Embryonic facial prominence (tissue), 1 donor: ENCODE data around the gene TMPRSS13.
"Not testable (repeated sequence)": the region's sequence is repeated elsewhere in the genome, so short reads cannot be mapped to it uniquely, and the experiment has no call there.

Experiments
- DNase-seq: peaks from one replicate; pipeline ENCODE4 v3.0.0-alpha.2; 2016; ENCODE audit errors: extremely low spot score

Gene TMPRSS13

GRCh38 chr11:117931331-117931950, 2.2 kb upstream of the TMPRSS13 start:
- no peak for DNase-seq

- no peak for DNase-seq
Observed at GRCh38 chr11:117930668-117931330, 1.6 kb upstream of the TMPRSS13 start.

GRCh38 chr11:117929916-117930570, 841 bp upstream of the TMPRSS13 start:
- no peak for DNase-seq

- no peak for DNase-seq
Observed at GRCh38 chr11:117928446-117929141, 608 bp downstream of the TMPRSS13 start.

GRCh38 chr11:117927926-117928325, 1.3 kb downstream of the TMPRSS13 start:
- DNase-seq: no peak

- not testable (repeated sequence) for DNase-seq
Observed at GRCh38 chr11:117926166-117926565, 3.0 kb downstream of the TMPRSS13 start.

GRCh38 chr11:117925198-117925925, 3.8 kb downstream of the TMPRSS13 start:
- DNase-seq: no peak

- no peak for DNase-seq
Observed at GRCh38 chr11:117924631-117925170, 4.5 kb downstream of the TMPRSS13 start.

- no peak for DNase-seq
Observed at GRCh38 chr11:117923773-117924172, 5.4 kb downstream of the TMPRSS13 start.

GRCh38 chr11:117923275-117923674, 5.9 kb downstream of the TMPRSS13 start:
- no peak for DNase-seq

- no peak for DNase-seq
Observed at GRCh38 chr11:117921893-117922292, 7.3 kb downstream of the TMPRSS13 start.

- no peak for DNase-seq
Observed at GRCh38 chr11:117921456-117921855, 7.7 kb downstream of the TMPRSS13 start.

- no peak for DNase-seq
Observed at GRCh38 chr11:117919781-117920221, 9.4 kb downstream of the TMPRSS13 start.

- DNase-seq: no peak
Observed at GRCh38 chr11:117919341-117919740, 9.9 kb downstream of the TMPRSS13 start.

GRCh38 chr11:117918366-117919255, 10.6 kb downstream of the TMPRSS13 start:
- no peak for DNase-seq

GRCh38 chr11:117917591-117918151, 11.5 kb downstream of the TMPRSS13 start:
- DNase-seq: no peak

GRCh38 chr11:117916956-117917355, 12.2 kb downstream of the TMPRSS13 start:
- no peak for DNase-seq

GRCh38 chr11:117915672-117916235, 13.4 kb downstream of the TMPRSS13 start:
- DNase-seq: no peak

- no peak for DNase-seq
Observed at GRCh38 chr11:117914991-117915618, 14.1 kb downstream of the TMPRSS13 start.
